ENCODE data around the gene CA12.

The CA12 gene

GRCh38 chr15:63288778-63289378 is 92.8 kb downstream of the CA12 start:
- no peak overlapping the region for H3K4me3 ChIP-seq (ENCODE audit: low read depth, low read length)
- peak; percentile 49 for TF ChIP-seq CTCF (IDR thresholded peaks at IDR 0.05; ENCODE audit: low read depth, low read length, missing control alignments)
- no peak for DNase-seq (ENCODE audit: low read depth)

- no peak for DNase-seq (ENCODE audit: low read depth)
- no peak overlapping the region for H3K4me3 ChIP-seq (ENCODE audit: low read depth, low read length)
- TF ChIP-seq CTCF (IDR thresholded peaks at IDR 0.05; ENCODE audit: low read depth, low read length, missing control alignments), result no peak
These were observed 93.3 kb downstream of the CA12 start for GRCh38 chr15:63288342-63288741.

DNA sequence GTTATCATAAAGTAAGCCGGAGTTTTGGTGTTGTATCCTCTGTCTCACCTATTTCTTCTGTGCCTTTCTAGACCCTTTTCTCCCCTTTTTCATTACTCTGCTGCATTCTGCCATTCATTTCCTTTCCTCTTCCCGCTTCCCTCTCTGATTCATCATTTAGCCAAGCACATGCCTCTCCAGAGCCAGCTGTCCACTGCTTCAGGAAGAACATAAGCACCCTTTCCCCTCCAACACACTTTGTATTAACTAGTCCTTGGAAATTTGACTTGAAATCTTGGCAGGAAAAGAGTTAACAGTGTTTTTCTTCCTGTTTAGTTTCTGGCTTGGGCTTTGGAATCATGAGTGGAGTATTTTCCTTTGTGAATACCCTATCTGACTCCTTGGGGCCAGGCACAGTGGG is 94.5 kb downstream of the CA12 start:
- TF ChIP-seq CTCF (IDR thresholded peaks at IDR 0.05; ENCODE audit: low read depth, low read length, missing control alignments), result no peak
- H3K4me3 ChIP-seq (ENCODE audit: low read depth, low read length), result no peak overlapping the region
- DNase-seq (ENCODE audit: low read depth), result no peak

- no peak for DNase-seq (ENCODE audit: low read depth)
- H3K4me3 ChIP-seq (ENCODE audit: low read depth, low read length), result no peak overlapping the region
- TF ChIP-seq CTCF (IDR thresholded peaks at IDR 0.05; ENCODE audit: low read depth, low read length, missing control alignments), result no peak
These were observed 97.3 kb downstream of the CA12 start for GRCh38 chr15:63284335-63284734.

DNA sequence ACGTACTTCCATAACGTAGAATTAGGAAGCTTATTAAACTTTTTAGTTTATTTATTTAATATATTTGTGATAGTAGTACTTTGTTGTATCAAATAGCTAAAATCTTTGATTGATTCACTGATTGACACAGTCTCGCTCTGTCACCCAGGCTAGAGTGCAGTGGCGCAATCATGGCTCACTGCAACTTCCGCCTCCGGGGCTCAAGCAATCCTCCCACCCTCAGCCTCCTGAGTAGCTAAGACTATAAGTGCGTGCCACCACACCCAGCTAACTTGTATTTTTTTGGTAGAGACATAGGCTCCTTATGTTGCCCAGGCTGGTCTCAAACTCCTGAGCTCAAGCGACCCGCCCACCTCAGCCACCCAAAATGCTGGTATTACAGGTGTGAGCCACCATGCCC is 98.5 kb downstream of the CA12 start:
- DNase-seq (ENCODE audit: low read depth), result no peak
- no peak for TF ChIP-seq CTCF (IDR thresholded peaks at IDR 0.05; ENCODE audit: low read depth, low read length, missing control alignments)
- no peak overlapping the region for H3K4me3 ChIP-seq (ENCODE audit: low read depth, low read length)

DNA sequence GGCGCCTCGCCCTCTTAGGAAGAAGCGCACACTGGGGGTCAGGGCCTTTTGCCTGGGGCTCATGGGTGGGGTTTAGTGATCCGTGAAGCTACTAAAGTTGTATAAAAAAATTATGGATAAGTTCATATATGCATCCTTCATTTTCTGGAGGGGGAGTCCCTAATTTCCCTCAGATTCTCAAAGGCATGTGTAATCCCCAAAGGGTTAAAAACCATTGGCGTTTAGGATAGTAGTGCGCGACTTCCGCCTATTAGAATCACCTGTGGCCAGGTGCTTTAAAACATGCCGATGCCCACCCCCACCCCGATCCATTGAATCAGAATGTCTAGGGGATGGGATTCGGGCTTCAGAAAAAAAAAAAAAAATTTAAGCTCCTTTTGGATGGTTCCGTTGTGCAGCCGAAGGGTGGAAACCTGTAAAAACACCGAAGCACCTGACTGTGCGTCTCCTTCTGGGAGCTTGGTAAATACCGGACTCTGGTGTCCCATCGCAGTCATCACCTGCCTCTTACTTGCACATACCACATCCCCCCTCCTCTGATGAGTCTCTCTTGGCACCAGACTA is 103.7 kb downstream of the CA12 start:
- TF ChIP-seq CTCF (IDR thresholded peaks at IDR 0.05; ENCODE audit: low read depth, low read length, missing control alignments), result no peak
- no peak for DNase-seq (ENCODE audit: low read depth)
- peak overlapping the region; percentile 90 for H3K4me3 ChIP-seq (ENCODE audit: low read depth, low read length)

Data from GM12864 (cell line).